Measurements from ENCODE around the gene KLHDC2.

GRCh38 chr14:49778421-49778820 lies 10.5 kb downstream of the KLHDC2 start:
- TF ChIP-seq CTCF (IDR thresholded peaks at IDR 0.05; ENCODE audit: low read length), result no peak
- no peak for TF ChIP-seq EZH2 (optimal IDR thresholded peaks at IDR 0.05; ENCODE audit: low read depth, low read length)
